Nephron progenitor cell (in vitro differentiated cells): ENCODE measurements around the gene GMDS.

Experiments used
- DNase-seq: peaks from one replicate; pipeline ENCODE4 v3.0.0; 2021
- H3K27ac Mint-ChIP-seq: 2 replicates; pipeline ENCODE4 v1.8.0; 2021; ENCODE audit warnings: mild to moderate bottlenecking, moderate library complexity, mixed read lengths
- H3K27me3 Mint-ChIP-seq: 2 replicates; pipeline ENCODE4 v1.8.0; 2021; ENCODE audit warnings: mild to moderate bottlenecking, low read depth, mixed read lengths; ENCODE audit not compliant: poor library complexity
- H3K36me3 Mint-ChIP-seq: 2 replicates; pipeline ENCODE4 v1.8.0; 2021; ENCODE audit warnings: low read depth, mixed read lengths
- H3K4me1 Mint-ChIP-seq: 2 replicates; pipeline ENCODE4 v1.8.0; 2021; ENCODE audit warnings: mixed read lengths
- H3K4me3 Mint-ChIP-seq: 2 replicates; pipeline ENCODE4 v1.8.0; 2021; ENCODE audit warnings: mild to moderate bottlenecking, moderate library complexity, mixed read lengths
- H3K9me3 Mint-ChIP-seq: 2 replicates; pipeline ENCODE4 v1.8.0; 2021; ENCODE audit warnings: mild to moderate bottlenecking, moderate library complexity, mixed read lengths
- CTCF ChIP-seq: fragments of 200-600 bp; sonication (generic); IDR thresholded peaks from 2 replicates; pipeline ENCODE4 v1.5.0; 2021; ENCODE audit warnings: antibody characterized with exemption

GMDS gene

GRCh38 chr6:2245103-2245876, at the start of gene GMDS:
GMDS (minus strand) TSS chr6:2245605.
- Mint-ChIP-seq H3K36me3 (no peaks in the 10 kb centered on the region), H3K27ac (peak within 1 kb of the TSS; percentile 68), H3K27me3 (peaks cover 15% of the 10 kb centered on the region), H3K4me3 (peak within 1 kb of the TSS; percentile 89), H3K9me3 (no peaks in the 10 kb centered on the region), H3K4me1 (peaks cover 18% of the 10 kb centered on the region)
- DNase-seq = peak; percentile 89
- TF ChIP-seq CTCF = no peak

- Mint-ChIP-seq H3K27ac (no peak overlapping the region), H3K27me3 (no peaks in the 10 kb centered on the region), H3K9me3 (peaks cover 81% of the 10 kb centered on the region), H3K4me3 (no peak overlapping the region), H3K4me1 (no peaks in the 10 kb centered on the region), H3K36me3 (peaks cover 79% of the 10 kb centered on the region)
- no peak for DNase-seq
- no peak for TF ChIP-seq CTCF
These were observed 40.1 kb upstream of the GMDS start for GRCh38 chr6:2285510-2285909.

- Mint-ChIP-seq H3K4me3 (no peak overlapping the region), H3K27me3 (peaks cover 2% of the 10 kb centered on the region), H3K27ac (no peak overlapping the region), H3K36me3 (peaks cover 74% of the 10 kb centered on the region), H3K9me3 (peaks cover 54% of the 10 kb centered on the region), H3K4me1 (peaks cover 18% of the 10 kb centered on the region)
- DNase-seq = no peak
- no peak for TF ChIP-seq CTCF
These were observed 30.5 kb upstream of the GMDS start for GRCh38 chr6:2275892-2276242.

GRCh38 chr6:2274981-2275891, 29.8 kb upstream of the GMDS start:
- peaks cover 72% of the 10 kb centered on the region for H3K36me3 Mint-ChIP-seq
- no peak for DNase-seq
- no peak for TF ChIP-seq CTCF

GRCh38 chr6:2272696-2273095, 27.3 kb upstream of the GMDS start:
- Mint-ChIP-seq H3K4me3 (no peak overlapping the region), H3K9me3 (peaks cover 24% of the 10 kb centered on the region), H3K27me3 (peaks cover 2% of the 10 kb centered on the region), H3K4me1 (peaks cover 23% of the 10 kb centered on the region), H3K27ac (no peak overlapping the region), H3K36me3 (peaks cover 57% of the 10 kb centered on the region)
- DNase-seq = no peak
- TF ChIP-seq CTCF = no peak

More at GRCh38 chr6:2274981-2275891, 29.8 kb upstream of the GMDS start:
- peaks cover 23% of the 10 kb centered on the region for H3K4me1 Mint-ChIP-seq
- peak overlapping the region; percentile 97 for H3K27ac Mint-ChIP-seq
- H3K4me3 Mint-ChIP-seq = peak overlapping the region; percentile 16
- H3K9me3 Mint-ChIP-seq = peaks cover 48% of the 10 kb centered on the region
- H3K27me3 Mint-ChIP-seq = peaks cover 2% of the 10 kb centered on the region
